GM18858 (cell line): ENCODE measurements around the gene TRAF3IP3.
A peak's percentile ranks its signal among the peaks of the same experiment; 100 is the strongest.

Source experiments
- ATAC-seq: cut with Tn5 transposase; IDR thresholded peaks from one replicate; pipeline ENCODE4 v1.9.1; 2021; ENCODE audit not compliant: unreplicated experiment

Gene TRAF3IP3

GRCh38 chr1:209755926-209756614 is at the start of gene TRAF3IP3:
Gene TRAF3IP3, plus strand, starts transcription at chr1:209756053. Its CDS starts 3,987 bp downstream, at chr1:209760040.
- peak; percentile 59 for ATAC-seq

GRCh38 chr1:209706622-209707021 is 49.2 kb upstream of the TRAF3IP3 start:
- no peak for ATAC-seq

- ATAC-seq, result no peak
Observed at GRCh38 chr1:209707308-209707707, 48.5 kb upstream of the TRAF3IP3 start.

- no peak for ATAC-seq
Observed at GRCh38 chr1:209708297-209708696, 47.6 kb upstream of the TRAF3IP3 start.

- ATAC-seq, result no peak
Observed at GRCh38 chr1:209710093-209710492, 45.8 kb upstream of the TRAF3IP3 start.

- ATAC-seq, result no peak
Observed at GRCh38 chr1:209710847-209711246, 45.0 kb upstream of the TRAF3IP3 start.

GRCh38 chr1:209714338-209714737 is 41.5 kb upstream of the TRAF3IP3 start:
- no peak for ATAC-seq

- ATAC-seq, result no peak
Observed at GRCh38 chr1:209715314-209715713, 40.5 kb upstream of the TRAF3IP3 start.

GRCh38 chr1:209717818-209718217 is 38.0 kb upstream of the TRAF3IP3 start:
- no peak for ATAC-seq

GRCh38 chr1:209720326-209720725 is 35.5 kb upstream of the TRAF3IP3 start:
- ATAC-seq, result no peak

GRCh38 chr1:209720826-209721225 is 35.0 kb upstream of the TRAF3IP3 start:
- no peak for ATAC-seq

- no peak for ATAC-seq
Observed at GRCh38 chr1:209721323-209721722, 34.5 kb upstream of the TRAF3IP3 start.

- ATAC-seq, result no peak
Observed at GRCh38 chr1:209723265-209723664, 32.6 kb upstream of the TRAF3IP3 start.

- no peak for ATAC-seq
Observed at GRCh38 chr1:209723756-209724693, 31.8 kb upstream of the TRAF3IP3 start.

GRCh38 chr1:209727286-209727685 is 28.6 kb upstream of the TRAF3IP3 start:
- ATAC-seq, result no peak

- ATAC-seq, result no peak
Observed at GRCh38 chr1:209727785-209728184, 28.1 kb upstream of the TRAF3IP3 start.

GRCh38 chr1:209728466-209728865 is 27.4 kb upstream of the TRAF3IP3 start:
- ATAC-seq, result no peak

- no peak for ATAC-seq
Observed at GRCh38 chr1:209729436-209729835, 26.4 kb upstream of the TRAF3IP3 start.

GRCh38 chr1:209732725-209733124 is 23.1 kb upstream of the TRAF3IP3 start:
- no peak for ATAC-seq

GRCh38 chr1:209733409-209734192 is 22.3 kb upstream of the TRAF3IP3 start:
- ATAC-seq, result no peak

GRCh38 chr1:209736490-209737117 is 19.2 kb upstream of the TRAF3IP3 start:
- no peak for ATAC-seq
